Gastrocnemius medialis (tissue), 4 donors: ENCODE data around the gene HEXIM2.

Source experiments
- CTCF ChIP-seq, 5 experiments: fragments of 450-650 bp in 3 of 5; fragments of 200-600 bp in 2 of 5; sonication (generic) in 2 of 5; IDR thresholded peaks in 4 of 5; conservative IDR thresholded peaks in 1 of 5; 1 replicate in 4 of 5; 2 replicates in 1 of 5; pipeline ENCODE4 v1.5.1; 2016 to 2019; ENCODE audit warnings: antibody characterized with exemption in 5 of 5, mild to moderate bottlenecking in 3 of 5, moderate library complexity in 3 of 5
- POLR2A ChIP-seq, 2 donors: fragments of 450-650 bp; IDR thresholded peaks; one replicate each; pipeline ENCODE4 v1.6.1; 2017; ENCODE audit warnings: antibody characterized with exemption in 2 of 2, mild to moderate bottlenecking in 2 of 2, moderate library complexity in 2 of 2

- TF ChIP-seq CTCF (IDR thresholded peaks at IDR 0.05 in 4 of 5, conservative IDR thresholded peaks at IDR 0.05 in 1 of 5): no peak
- TF ChIP-seq POLR2A (IDR thresholded peaks at IDR 0.05): no peak
Measured at GRCh38 chr17:45123930-45124796, 37.5 kb upstream of the HEXIM2 start.
